H1 (cell line): ENCODE measurements around the gene PPP1R2B. TPM values are rescaled to one million over a fixed set of nuclear protein-coding genes. Genes with fewer than 3 reads are reported as not detected.

ENCODE experiments used
- CTCF ChIA-PET: fragments of 300-600 bp; sonication (Branson Sonifier 250); formaldehyde crosslinking; loops from one replicate; lab custom pipeline; 2021; ENCODE audit not compliant: partially characterized antibody; lab: Charles Lee
- POLR2A ChIA-PET: fragments of 300-600 bp; sonication (Branson Sonifier 250); formaldehyde crosslinking; loops from one replicate; lab custom pipeline; 2021; ENCODE audit warnings: inconsistent platforms; ENCODE audit not compliant: partially characterized antibody; lab: Charles Lee
- DNase-seq, 2 experiments: peaks; one replicate each; pipeline versions ENCODE4 v3.0.0 to v3.0.0-alpha.2; 2010 to 2022; ENCODE audit warnings: low spot score in 2 of 2, low read depth in 1 of 2, mixed read lengths in 1 of 2
- FAIRE-seq: peaks from 2 replicates; lab custom pipeline; 2011; peaks lifted over from hg19 to GRCh38; lab: Jason Lieb, UNC
- H2AFZ ChIP-seq: 2 replicates; pipeline ENCODE4 v1.8.1; 2012; ENCODE audit warnings: low read length, inconsistent platforms
- H2AK5ac ChIP-seq: 2 replicates; pipeline ENCODE4 v1.6.1; 2013; ENCODE audit warnings: low read depth, low read length
- H2BK120ac ChIP-seq: replicated peaks from 2 replicates; pipeline ENCODE3; 2013; ENCODE audit warnings: low read depth, low read length, inconsistent platforms
- H2BK12ac ChIP-seq: 2 replicates; pipeline ENCODE4 v1.6.1; 2013; ENCODE audit warnings: low read depth, low read length
- H2BK15ac ChIP-seq: 2 replicates; pipeline ENCODE4 v1.6.1; 2013; ENCODE audit warnings: low read length
- H2BK20ac ChIP-seq: 2 replicates; pipeline ENCODE4 v1.6.1; 2013; ENCODE audit warnings: low read length
- H2BK5ac ChIP-seq: 2 replicates; pipeline ENCODE4 v1.6.1; 2013; ENCODE audit warnings: low read depth, low read length
- H3K14ac ChIP-seq: 2 replicates; pipeline ENCODE4 v1.6.1; 2013; ENCODE audit warnings: inconsistent platforms; ENCODE audit not compliant: insufficient read length
- H3K18ac ChIP-seq: 2 replicates; pipeline ENCODE4 v1.6.1; 2013; ENCODE audit warnings: low read length; ENCODE audit errors: extremely low read depth
- H3K23ac ChIP-seq: 2 replicates; pipeline ENCODE4 v1.6.1; 2013; ENCODE audit warnings: inconsistent platforms; ENCODE audit not compliant: insufficient read length
- H3K23me2 ChIP-seq: 2 replicates; pipeline ENCODE4 v1.6.1; 2013; ENCODE audit warnings: low read depth, low read length
- H3K27ac ChIP-seq: 2 replicates; pipeline ENCODE4 v1.6.1; 2011; ENCODE audit warnings: low read depth, low read length, inconsistent platforms
- H3K27me3 ChIP-seq, 4 experiments: replicated peaks in 1 of 4; 1 replicate in 1 of 4; 2 replicates in 3 of 4; pipeline versions ENCODE4 v1.6.1 to v1.8.1; 2011 to 2013; ENCODE audit warnings: low read length in 3 of 4, mild to moderate bottlenecking in 3 of 4, inconsistent platforms in 2 of 4, mixed read lengths in 2 of 4, moderate library complexity in 1 of 4; ENCODE audit not compliant: control insufficient read depth in 3 of 4, insufficient read depth in 3 of 4; ENCODE audit errors: extremely low read depth in 1 of 4
- H3K36me3 ChIP-seq, 4 experiments: 2 replicates each; pipeline versions ENCODE4 v1.6.1 to v1.8.1; 2011 to 2013; ENCODE audit warnings: mild to moderate bottlenecking in 4 of 4, low read length in 3 of 4, moderate library complexity in 2 of 4, control low read depth in 1 of 4, inconsistent platforms in 1 of 4; ENCODE audit not compliant: insufficient read depth in 4 of 4, control insufficient read depth in 2 of 4
- H3K4ac ChIP-seq: replicated peaks from 2 replicates; pipeline ENCODE3; 2013; ENCODE audit warnings: low read length, low read depth, mixed read lengths, inconsistent platforms; ENCODE audit not compliant: insufficient read length
- H3K4me1 ChIP-seq, 4 experiments: replicated peaks in 1 of 4; 1 replicate in 1 of 4; 2 replicates in 3 of 4; pipeline versions ENCODE4 v1.6.1 to v1.8.1; 2011 to 2013; ENCODE audit warnings: low read length in 3 of 4, inconsistent platforms in 2 of 4, mixed read lengths in 1 of 4; ENCODE audit not compliant: insufficient read depth in 4 of 4, control insufficient read depth in 3 of 4
- H3K4me2 ChIP-seq, 2 experiments: 2 replicates each; pipeline versions ENCODE4 v1.6.1 to v1.8.1; 2011 to 2013; ENCODE audit warnings: low read depth in 2 of 2, low read length in 2 of 2, control low read depth in 1 of 2, inconsistent platforms in 1 of 2, mild to moderate bottlenecking in 1 of 2; ENCODE audit not compliant: insufficient read depth in 1 of 2
- H3K4me3 ChIP-seq, 4 experiments: fragments of 200-600, 300-600 bp in 1 of 4; sonication (generic), shearing (Covaris generic), sonication (Bioruptor Twin) in 1 of 4; 2 replicates each; pipeline versions ENCODE4 v1.5.1 to v1.8.1; 2011 to 2016; ENCODE audit warnings: low read length in 4 of 4, low read depth in 3 of 4, control low read depth in 2 of 4, inconsistent platforms in 2 of 4, mild to moderate bottlenecking in 2 of 4, mixed read lengths in 1 of 4, moderate library complexity in 1 of 4; ENCODE audit not compliant: insufficient read depth in 2 of 4; ENCODE audit errors: extremely low read depth in 1 of 4
- H3K56ac ChIP-seq: replicated peaks from 2 replicates; pipeline ENCODE3; 2013; ENCODE audit warnings: low read depth, mild to moderate bottlenecking, mixed read lengths, low read length, inconsistent platforms; ENCODE audit not compliant: insufficient read length
- H3K79me1 ChIP-seq: 2 replicates; pipeline ENCODE4 v1.6.1; 2013; ENCODE audit warnings: low read depth, low read length, control low read depth
- H3K79me2 ChIP-seq, 2 experiments: 2 replicates each; pipeline versions ENCODE4 v1.6.1 to v1.8.1; 2012 to 2013; ENCODE audit warnings: low read length in 2 of 2, mild to moderate bottlenecking in 2 of 2, inconsistent platforms in 1 of 2; ENCODE audit not compliant: insufficient read depth in 2 of 2, control insufficient read depth in 1 of 2
- H3K9ac ChIP-seq, 4 experiments: replicated peaks in 1 of 4; 1 replicate in 1 of 4; 2 replicates in 3 of 4; pipeline versions ENCODE4 v1.6.1 to v1.8.1; 2011 to 2013; ENCODE audit warnings: low read depth in 3 of 4, low read length in 3 of 4, control low read depth in 2 of 4, mild to moderate bottlenecking in 2 of 4, moderate library complexity in 2 of 4, inconsistent platforms in 1 of 4; ENCODE audit errors: extremely low read depth in 1 of 4
- H3K9me3 ChIP-seq, 2 experiments: 2 replicates each; pipeline versions ENCODE4 v1.6.1 to v1.8.1; 2012 to 2013; ENCODE audit warnings: mild to moderate bottlenecking in 2 of 2, moderate library complexity in 2 of 2, control low read depth in 1 of 2, inconsistent platforms in 1 of 2, low read depth in 1 of 2, low read length in 1 of 2, mixed read lengths in 1 of 2; ENCODE audit not compliant: insufficient read depth in 2 of 2
- H4K20me1 ChIP-seq, 2 experiments: replicated peaks in 1 of 2; 2 replicates each; pipeline versions ENCODE3 to v1.8.1; 2011 to 2013; ENCODE audit warnings: inconsistent platforms in 2 of 2, low read length in 2 of 2, mild to moderate bottlenecking in 1 of 2; ENCODE audit not compliant: insufficient read depth in 2 of 2, control insufficient read depth in 1 of 2
- H4K5ac ChIP-seq: 2 replicates; pipeline ENCODE4 v1.6.1; 2013; ENCODE audit warnings: low read length, low read depth, mixed read lengths, inconsistent platforms; ENCODE audit not compliant: insufficient read length
- H4K8ac ChIP-seq: 2 replicates; pipeline ENCODE4 v1.8.0; 2013; ENCODE audit warnings: mild to moderate bottlenecking, moderate library complexity, low read length, inconsistent platforms; ENCODE audit not compliant: insufficient read depth; ENCODE audit errors: extremely low read depth
- H4K91ac ChIP-seq: replicated peaks from 2 replicates; pipeline ENCODE3; 2013; ENCODE audit warnings: low read length, mixed read lengths, inconsistent platforms; ENCODE audit not compliant: insufficient read length
- FOSL1 ChIP-seq: IDR thresholded peaks from 2 replicates; pipeline ENCODE4 v1.6.1; 2011; ENCODE audit warnings: mild to moderate bottlenecking, low read depth, low read length, moderate library complexity; ENCODE audit not compliant: insufficient read depth
- GTF2F1 ChIP-seq: IDR thresholded peaks from 2 replicates; pipeline ENCODE4 v1.6.1; 2012; ENCODE audit warnings: low read depth, low read length, improper control_type of control experiment, borderline replicate concordance
- MAFK ChIP-seq: IDR thresholded peaks from 2 replicates; pipeline ENCODE4 v1.6.1; 2012; ENCODE audit warnings: low read depth, mild to moderate bottlenecking, improper control_type of control experiment, low read length
- RAD21 ChIP-seq, 2 experiments: IDR thresholded peaks in 1 of 2; conservative IDR thresholded peaks in 1 of 2; 2 replicates each; pipeline ENCODE4 v1.6.1; 2011; ENCODE audit warnings: low read depth in 2 of 2, low read length in 2 of 2, improper control_type of control experiment in 1 of 2, inconsistent platforms in 1 of 2, mild to moderate bottlenecking in 1 of 2, moderate library complexity in 1 of 2
- SIRT6 ChIP-seq: IDR thresholded peaks from one replicate; pipeline ENCODE4 v1.7.1; 2012; ENCODE audit warnings: low read length, inconsistent platforms
- TAF7 ChIP-seq: optimal IDR thresholded peaks from 2 replicates; pipeline ENCODE3; 2011; ENCODE audit warnings: low read depth, mild to moderate bottlenecking, inconsistent platforms, low read length, moderate library complexity, borderline replicate concordance
- WGBS, 2 experiments: shearing (Covaris generic) in 1 of 2; methylation state at CpG; one replicate each; pipeline versions ENCODE4 v1.1.6 to v1.1.7; 2013 to 2015; ENCODE audit warnings: low lambda C conversion rate in 2 of 2, mixed read lengths in 2 of 2, inconsistent platforms in 1 of 2, low coverage in 1 of 2, missing lambda C conversion rate in 1 of 2; ENCODE audit not compliant: insufficient replicate concordance in 2 of 2, insufficient coverage in 1 of 2, insufficient read length in 1 of 2; ENCODE audit errors: extremely low coverage in 1 of 2, missing lambda C conversion rate in 1 of 2; 5-methylcytosine and 5-hydroxymethylcytosine counted together
- long read RNA-seq, 2 experiments: library from RNA in 1 of 2; library from capped mRNA in 1 of 2; stranded (forward); transcript quantifications; one replicate each; pipeline ENCODE4 v2.0.0, GENCODE V29; 2021; ENCODE audit warnings: inconsistent platforms in 1 of 2
- polyA minus RNA-seq, 3 experiments: library from RNA; depleted of rRNA, polyadenylated mRNA; stranded (reverse); fragments of >200 nt; gene quantifications; 1 replicate in 2 of 3; 2 replicates in 1 of 3; pipeline ENCODE4 v1.2.3, GENCODE V29; 2011
- polyA plus RNA-seq, 7 experiments: library from polyadenylated mRNA; depleted of rRNA in 3 of 7; stranded (reverse) in 5 of 7; unstranded in 2 of 7; fragments of >200 nt in 5 of 7; fragments of 200-250 nt in 2 of 7; gene quantifications; 1 replicate in 5 of 7; 2 replicates in 1 of 7; 4 replicates in 1 of 7; pipeline versions ENCODE4 v1.2.1 to v1.2.3, GENCODE V29; 2011 to 2013; ENCODE audit warnings: missing spikeins in 2 of 7, mixed read lengths in 2 of 7
- total RNA-seq: library from RNA; stranded (reverse); fragmentation: NEBNext Ultra II Directional; extraction: Animal tissue kit (Norgen Biotek cat#: 25700); gene quantifications from 2 replicates; pipeline ENCODE4 v1.2.1, GENCODE V29; 2021

PPP1R2B gene
- total RNA-seq (not detected in 2 replicates), polyA plus RNA-seq (2011; rRNA removed) (not detected in 2 replicates), polyA minus RNA-seq (2011; rRNA and poly(A)+ RNA removed) (not detected in 2 replicates)
- polyA plus RNA-seq (2011; cell fraction: cytosol; rRNA removed): not detected
- polyA plus RNA-seq (2011; cell fraction: nucleus; rRNA removed): not detected
- not detected in 4 replicates for polyA plus RNA-seq (2012, experiment 1 of 2)
- polyA plus RNA-seq (2012, experiment 2 of 2): not detected
- polyA plus RNA-seq (2013, experiment 1 of 2): 0.02 TPM
- polyA plus RNA-seq (2013, experiment 2 of 2): not detected
- polyA minus RNA-seq (2011; cell fraction: cytosol; rRNA and poly(A)+ RNA removed): not detected
- polyA minus RNA-seq (2011; cell fraction: nucleus; rRNA and poly(A)+ RNA removed): not detected
- long read RNA-seq, experiment 1: 0 reads
- long read RNA-seq, experiment 2: 0 reads

DNA sequence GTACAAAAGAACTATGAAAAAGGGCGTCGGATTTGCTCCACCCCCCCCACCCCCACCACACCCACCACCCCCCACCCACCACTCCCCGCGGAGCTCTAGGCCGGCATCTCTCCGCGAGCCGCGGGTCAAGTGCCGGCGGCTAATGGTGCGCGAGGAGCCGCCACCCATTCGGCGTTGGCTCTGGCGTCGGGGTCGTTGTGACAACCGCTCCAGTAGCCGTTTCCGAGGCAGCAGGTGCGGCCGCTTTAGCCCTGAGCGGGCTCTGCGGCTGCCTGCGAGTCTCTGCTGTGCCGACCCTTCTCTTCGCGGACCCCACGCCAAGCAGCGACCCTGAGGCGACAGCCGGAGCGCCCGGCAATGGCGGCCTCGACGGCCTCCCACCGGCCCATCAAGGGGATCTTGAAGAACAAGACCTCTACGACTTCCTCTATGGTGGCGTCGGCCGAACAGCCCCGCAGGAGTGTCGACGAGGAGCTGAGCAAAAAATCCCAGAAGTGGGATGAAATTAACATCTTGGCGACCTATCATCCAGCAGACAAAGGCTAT, at the start of gene PPP1R2B:
PPP1R2B (plus strand) TSS at position 90 of the 546 bp plus-strand sequence; CDS start at position 358, 268 bp downstream.
- DNase-seq (no peak), FAIRE-seq (no peak)
- Histone ChIP-seq H2AFZ (no peak within 1 kb of the TSS), H3K9me3 (no peaks in the 10 kb centered on the region; a peak in 1 of 4 replicates), H3K4me1 (no peaks in the 10 kb centered on the region), H3K23ac (no peak within 1 kb of the TSS), H3K4me3 (no peak within 1 kb of the TSS), H4K8ac (no peak within 1 kb of the TSS), H2BK12ac (no peak within 1 kb of the TSS)
- TF ChIP-seq MAFK: no peak
- TF ChIP-seq FOSL1: no peak
- no peak for TF ChIP-seq SIRT6
- TF ChIP-seq GTF2F1: no peak
- no peak for TF ChIP-seq RAD21 (IDR thresholded peaks at IDR 0.05 in 1 of 2, conservative IDR thresholded peaks at IDR 0.05 in 1 of 2; ENCODE audit: low read depth in 2 of 2, low read length in 2 of 2)
- TF ChIP-seq TAF7: no peak
- TF ChIP-seq, all 59 proteins: peak for 0
- H2AK5ac ChIP-seq: no peak within 1 kb of the TSS
- H3K23me2 ChIP-seq: no peaks in the 10 kb centered on the region
- H2BK15ac ChIP-seq: no peak within 1 kb of the TSS
- CTCF ChIA-PET: interaction anchor here (0.8 kb wide), 1 partner anchor 39 kb away, joined by 3 read pairs; no protein-coding TSS in a partner anchor
- no peak within 1 kb of the TSS for H2BK5ac ChIP-seq
- H2BK20ac ChIP-seq: no peak within 1 kb of the TSS
- no peak within 1 kb of the TSS for H4K5ac ChIP-seq
- no peak within 1 kb of the TSS for H3K4ac ChIP-seq
- no peaks in the 10 kb centered on the region for H3K27me3 ChIP-seq
- no peak within 1 kb of the TSS for H3K27ac ChIP-seq
- H3K36me3 ChIP-seq: no peaks in the 10 kb centered on the region
- H2BK120ac ChIP-seq: no peak within 1 kb of the TSS
- H4K20me1 ChIP-seq: no peaks in the 10 kb centered on the region
- no peak within 1 kb of the TSS for H3K14ac ChIP-seq
- H3K79me2 ChIP-seq: no peaks in the 10 kb centered on the region
- no peak within 1 kb of the TSS for H3K56ac ChIP-seq
- no peak within 1 kb of the TSS for H3K18ac ChIP-seq
- no peak within 1 kb of the TSS for H3K4me2 ChIP-seq
- H3K79me1 ChIP-seq: no peaks in the 10 kb centered on the region
- whole genome bisulfite sequencing, 2 experiments: 94% methylated on average over 20 of the region's 48 CpGs; no CpG with 5 or more reads in 1 of the 2 experiments
- POLR2A ChIA-PET: no interaction called here
- no peak within 1 kb of the TSS for H4K91ac ChIP-seq
- H3K9ac ChIP-seq: no peak within 1 kb of the TSS
